ENCODE data around the gene RND2.

The RND2 gene

DNA sequence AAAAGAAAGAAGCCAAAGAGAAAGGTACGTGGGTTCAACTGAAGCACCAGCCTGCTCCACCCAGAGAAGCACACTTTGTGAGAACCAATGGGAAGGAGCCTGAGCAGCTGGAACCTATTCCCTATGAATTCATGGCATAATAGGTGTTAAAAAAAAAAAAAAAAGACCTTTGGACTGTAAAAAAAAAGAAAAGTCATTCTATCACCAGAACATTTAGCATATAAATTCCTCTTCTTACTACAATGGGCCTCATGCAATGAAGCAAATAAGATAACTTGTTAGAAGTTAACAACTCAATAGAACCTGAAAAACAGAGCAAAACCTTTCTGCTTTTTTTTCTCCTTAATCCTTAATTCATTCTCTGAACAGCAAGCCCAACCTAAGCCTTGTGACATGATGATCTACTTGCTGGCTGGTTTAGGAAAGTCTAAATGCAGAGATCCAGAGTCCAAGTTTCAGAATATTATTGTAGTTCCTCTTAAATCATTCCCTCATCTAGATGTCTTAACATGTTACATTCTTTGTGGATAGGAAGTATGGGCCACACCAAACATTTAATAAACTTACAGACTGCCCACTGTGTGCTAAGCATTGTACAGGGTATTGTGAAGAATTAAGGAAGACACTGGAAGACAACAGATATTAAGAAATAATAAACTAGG lies 54.7 kb downstream of the RND2 start:
- no peak for DNase-seq

All from stimulated activated CD4-positive, alpha-beta T cell treated with anti-CD3 and anti-CD28 coated beads, Interleukin-2, amount 100 ng/mL, for 48 hours (primary cell).